DOHH2 (cell line): ENCODE measurements around the gene EPS8L2.

Experiments
- CTCF ChIP-seq: fragments of 200-600 bp; sonication (generic); IDR thresholded peaks from one replicate; pipeline ENCODE4 v1.5.1; 2014; ENCODE audit warnings: antibody characterized with exemption, mild to moderate bottlenecking, low read depth, low read length; ENCODE audit not compliant: poor library complexity, severe bottlenecking
- EZH2phosphoT487 ChIP-seq: fragments of 200-600 bp; sonication (generic); IDR thresholded peaks from 2 replicates; pipeline ENCODE4 v1.6.1; 2017; ENCODE audit warnings: borderline replicate concordance, mild to moderate bottlenecking, antibody characterized with exemption, low read length, moderate library complexity, mixed read lengths

GRCh38 chr11:737366-737765 lies 31.3 kb downstream of the EPS8L2 start:
- TF ChIP-seq CTCF (no peak), EZH2phosphoT487 (no peak)
